ENCODE measurements around the gene SLC25A33. TPM values are rescaled to one million over a fixed set of nuclear protein-coding genes. Genes with fewer than 3 reads are reported as not detected.

SLC25A33 gene
- total RNA-seq, 2 donors from 2014 or later, result 6.1 to 6.2 TPM

- DNase-seq (ENCODE audit: low spot score in 2 of 2) (no peak), ATAC-seq (no peak)
- peak overlapping the region; percentile 14 to 55 for H3K27ac Mint-ChIP-seq
- no peaks in the 10 kb centered on the region for H3K9me3 Mint-ChIP-seq
- H3K36me3 Mint-ChIP-seq, result peaks cover 0 to 5% of the 10 kb centered on the region in 2 donors
Measured at GRCh38 chr1:9592510-9593075, 53.3 kb downstream of the SLC25A33 start.

- ATAC-seq (no peak), DNase-seq (ENCODE audit: low spot score in 2 of 2) (no peak)
- Mint-ChIP-seq H3K27ac (peak overlapping the region; percentile 55 to 57), H3K36me3 (peaks cover 0 to 5% of the 10 kb centered on the region in 2 donors), H3K9me3 (no peaks in the 10 kb centered on the region)
Measured at GRCh38 chr1:9593147-9593491, 53.9 kb downstream of the SLC25A33 start.

- peaks cover 0 to 5% of the 10 kb centered on the region in 2 donors for H3K36me3 Mint-ChIP-seq
- DNase-seq (ENCODE audit: low spot score in 2 of 2) (peak in 1 of 2 donors; percentile 58), ATAC-seq (peak; percentile 11 to 27)
- H3K27ac Mint-ChIP-seq, result peak overlapping the region; percentile 55 to 57
- no peaks in the 10 kb centered on the region for H3K9me3 Mint-ChIP-seq
Measured at GRCh38 chr1:9593492-9594465, 54.5 kb downstream of the SLC25A33 start.

GRCh38 chr1:9594471-9595155 lies 55.3 kb downstream of the SLC25A33 start:
- Mint-ChIP-seq H3K27ac (peak overlapping the region in 1 of 2 donors; percentile 36), H3K36me3 (peaks cover 0 to 2% of the 10 kb centered on the region in 2 donors), H3K9me3 (no peaks in the 10 kb centered on the region)
- ATAC-seq (no peak), DNase-seq (ENCODE audit: low spot score in 2 of 2) (peak in 1 of 2 donors; percentile 50)

GRCh38 chr1:9595156-9595967 lies 56.1 kb downstream of the SLC25A33 start:
- ATAC-seq (no peak), DNase-seq (ENCODE audit: low spot score in 2 of 2) (no peak)
- H3K27ac Mint-ChIP-seq, result peak overlapping the region in 1 of 2 donors; percentile 26
- H3K36me3 Mint-ChIP-seq, result no peaks in the 10 kb centered on the region
- H3K9me3 Mint-ChIP-seq, result no peaks in the 10 kb centered on the region

GRCh38 chr1:9595968-9596340 lies 56.7 kb downstream of the SLC25A33 start:
- peak overlapping the region; percentile 26 to 60 for H3K27ac Mint-ChIP-seq
- ATAC-seq (no peak), DNase-seq (ENCODE audit: low spot score in 2 of 2) (no peak)
- H3K36me3 Mint-ChIP-seq, result no peaks in the 10 kb centered on the region
- H3K9me3 Mint-ChIP-seq, result no peaks in the 10 kb centered on the region

- H3K36me3 Mint-ChIP-seq, result no peaks in the 10 kb centered on the region
- peak overlapping the region; percentile 26 to 60 for H3K27ac Mint-ChIP-seq
- DNase-seq (ENCODE audit: low spot score in 2 of 2) (peak in 1 of 2 donors; percentile 50), ATAC-seq (no peak)
- H3K9me3 Mint-ChIP-seq, result no peaks in the 10 kb centered on the region
Measured at GRCh38 chr1:9596415-9597123, 57.3 kb downstream of the SLC25A33 start.

GRCh38 chr1:9597361-9598315 lies 58.4 kb downstream of the SLC25A33 start:
- H3K27ac Mint-ChIP-seq, result peak overlapping the region in 1 of 2 donors; percentile 65
- no peak for DNase-seq (ENCODE audit: low spot score in 2 of 2)

GRCh38 chr1:9598316-9598700 lies 59.0 kb downstream of the SLC25A33 start:
- Mint-ChIP-seq H3K9me3 (no peaks in the 10 kb centered on the region), H3K27ac (no peak overlapping the region), H3K36me3 (no peaks in the 10 kb centered on the region)
- ATAC-seq (no peak), DNase-seq (ENCODE audit: low spot score in 2 of 2) (no peak)

More at GRCh38 chr1:9597361-9598315, 58.4 kb downstream of the SLC25A33 start:
- Mint-ChIP-seq H3K9me3 (no peaks in the 10 kb centered on the region), H3K36me3 (no peaks in the 10 kb centered on the region)
- no peak for ATAC-seq

- DNase-seq (ENCODE audit: low spot score in 2 of 2) (no peak), ATAC-seq (no peak)
- Mint-ChIP-seq H3K9me3 (no peaks in the 10 kb centered on the region), H3K27ac (peak overlapping the region in 1 of 2 donors; percentile 85), H3K36me3 (no peaks in the 10 kb centered on the region)
Measured at GRCh38 chr1:9599741-9600140, 60.5 kb downstream of the SLC25A33 start.

- DNase-seq (ENCODE audit: low spot score in 2 of 2), result peak in 1 of 2 donors; percentile 51
- H3K9me3 Mint-ChIP-seq, result no peaks in the 10 kb centered on the region
- ATAC-seq, result no peak
- H3K36me3 Mint-ChIP-seq, result no peaks in the 10 kb centered on the region
- H3K27ac Mint-ChIP-seq, result no peak overlapping the region
Measured at GRCh38 chr1:9600861-9601834, 61.9 kb downstream of the SLC25A33 start.

GRCh38 chr1:9601942-9602793 lies 62.9 kb downstream of the SLC25A33 start:
- DNase-seq (ENCODE audit: low spot score in 2 of 2), result peak in 1 of 2 donors; percentile 50
- no peak for ATAC-seq
- Mint-ChIP-seq H3K27ac (no peak overlapping the region), H3K9me3 (no peaks in the 10 kb centered on the region), H3K36me3 (no peaks in the 10 kb centered on the region)

- no peak for DNase-seq (ENCODE audit: low spot score in 2 of 2)
- H3K36me3 Mint-ChIP-seq, result no peaks in the 10 kb centered on the region
- ATAC-seq, result no peak
- H3K27ac Mint-ChIP-seq, result no peak overlapping the region
- no peaks in the 10 kb centered on the region for H3K9me3 Mint-ChIP-seq
Measured at GRCh38 chr1:9602794-9603167, 63.5 kb downstream of the SLC25A33 start.
